DMS79 (cell line): ENCODE data around the gene INPP5A.

ENCODE experiments used
- DNase-seq: peaks from one replicate; lab custom pipeline; 2025; lab: John Stamatoyannopoulos, UW

Gene INPP5A

DNA sequence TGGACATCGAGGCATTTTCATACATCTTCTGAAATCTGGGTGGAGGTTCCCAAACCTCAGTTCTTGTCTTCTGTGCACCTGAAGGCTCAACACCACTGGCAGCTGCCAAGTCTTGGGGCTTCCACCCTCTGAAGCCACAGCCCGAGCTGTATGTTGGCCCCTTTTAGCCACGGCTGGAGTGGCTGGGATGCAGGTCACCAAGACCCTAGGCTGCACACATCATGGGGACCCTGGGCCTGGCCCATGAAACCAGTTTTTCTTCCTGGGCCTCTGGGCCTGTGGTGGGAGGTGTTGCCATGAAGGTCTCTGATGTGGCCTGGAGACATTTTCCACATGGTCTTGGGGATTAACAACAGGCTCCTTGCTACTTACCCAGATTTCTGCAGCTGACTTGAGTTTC lies 62.1 kb downstream of the INPP5A start:
- DNase-seq = no peak

DNA sequence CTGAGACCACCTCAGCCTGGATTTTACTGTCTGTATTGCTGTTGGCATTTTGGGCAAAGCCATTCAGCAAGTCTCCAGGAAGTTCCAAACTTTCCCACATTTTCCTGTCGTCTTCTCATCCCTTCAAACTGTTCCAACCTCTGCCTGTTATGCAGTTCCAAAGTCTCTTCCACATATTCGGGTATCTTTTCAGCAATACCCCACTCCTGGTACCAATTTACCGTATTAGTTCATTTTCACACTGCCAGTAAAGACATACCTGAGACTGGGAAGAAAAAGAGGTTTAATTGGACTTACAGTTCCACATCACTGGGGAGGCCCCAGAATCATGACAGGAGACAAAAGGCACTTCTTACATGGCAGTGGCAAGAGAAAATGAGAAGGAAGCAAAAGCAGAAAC lies 62.8 kb downstream of the INPP5A start:
- DNase-seq = no peak

GRCh38 chr10:132601567-132601966 lies 64.0 kb downstream of the INPP5A start:
- DNase-seq = no peak

DNA sequence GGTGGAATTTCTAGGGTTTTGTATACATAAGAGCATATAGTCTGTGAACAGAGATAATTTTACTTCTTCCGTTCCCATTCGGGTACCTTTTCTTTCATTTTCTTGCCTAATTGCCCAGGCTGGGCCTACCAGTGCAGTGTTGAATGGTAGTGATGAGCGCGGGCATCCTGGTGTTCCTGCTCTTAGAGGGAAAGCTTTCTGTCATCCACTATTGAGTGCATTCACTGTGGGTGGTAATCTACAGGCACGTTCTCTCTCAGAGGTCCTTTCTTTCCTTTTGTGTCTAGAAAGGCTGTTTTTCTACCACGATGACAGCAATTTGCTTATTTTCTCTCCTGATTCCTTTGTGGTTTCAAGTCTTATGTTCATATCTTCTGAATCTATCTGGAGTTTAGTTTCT lies 65.0 kb downstream of the INPP5A start:
- no peak for DNase-seq

GRCh38 chr10:132603851-132604533 lies 66.4 kb downstream of the INPP5A start:
- no peak for DNase-seq

GRCh38 chr10:132604686-132605085 lies 67.1 kb downstream of the INPP5A start:
- DNase-seq = no peak

- DNase-seq = no peak
These were observed 67.8 kb downstream of the INPP5A start for GRCh38 chr10:132605390-132605789.

- no peak for DNase-seq
These were observed 68.5 kb downstream of the INPP5A start for GRCh38 chr10:132606031-132606491.

DNA sequence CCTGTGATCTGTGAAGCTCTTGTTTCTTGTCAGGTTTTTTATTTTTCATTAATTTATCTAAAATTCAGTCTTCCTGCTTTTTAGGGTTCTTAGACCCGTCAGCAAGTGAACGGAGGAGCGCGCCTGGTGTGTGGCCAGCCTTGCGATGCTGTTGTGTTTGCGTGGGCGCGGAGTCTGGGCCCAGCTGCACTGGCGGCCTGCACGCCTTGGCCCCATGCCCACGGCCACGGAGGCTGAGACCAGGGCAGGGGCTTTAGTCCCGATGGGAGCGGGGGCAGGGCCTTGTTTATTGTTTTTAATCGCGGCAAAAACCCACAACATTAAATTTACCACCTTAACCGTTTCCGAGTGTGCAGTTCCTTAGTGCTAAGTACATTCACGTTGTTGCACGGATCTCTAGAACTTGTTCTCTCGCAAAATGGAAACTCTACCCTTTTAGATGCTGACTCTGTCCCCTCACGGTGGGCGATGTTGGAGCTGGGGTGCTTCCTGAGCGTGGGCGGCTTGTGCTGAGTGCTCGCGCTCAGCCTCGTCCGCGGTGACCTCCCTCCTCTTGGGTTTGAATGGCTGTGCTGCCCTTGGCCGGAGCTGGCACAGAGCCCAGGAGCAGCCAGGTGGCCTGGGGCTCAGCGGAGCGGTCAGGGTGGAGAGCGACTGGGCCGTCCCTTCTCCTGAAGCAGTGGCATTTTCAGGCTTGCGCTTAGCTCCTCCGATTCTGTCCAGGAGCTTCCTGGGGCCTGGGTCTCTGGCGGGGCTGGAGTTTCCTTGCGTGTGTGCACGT lies 69.1 kb downstream of the INPP5A start:
- DNase-seq = no peak

- DNase-seq = no peak
These were observed 69.9 kb downstream of the INPP5A start for GRCh38 chr10:132607491-132607890.

DNA sequence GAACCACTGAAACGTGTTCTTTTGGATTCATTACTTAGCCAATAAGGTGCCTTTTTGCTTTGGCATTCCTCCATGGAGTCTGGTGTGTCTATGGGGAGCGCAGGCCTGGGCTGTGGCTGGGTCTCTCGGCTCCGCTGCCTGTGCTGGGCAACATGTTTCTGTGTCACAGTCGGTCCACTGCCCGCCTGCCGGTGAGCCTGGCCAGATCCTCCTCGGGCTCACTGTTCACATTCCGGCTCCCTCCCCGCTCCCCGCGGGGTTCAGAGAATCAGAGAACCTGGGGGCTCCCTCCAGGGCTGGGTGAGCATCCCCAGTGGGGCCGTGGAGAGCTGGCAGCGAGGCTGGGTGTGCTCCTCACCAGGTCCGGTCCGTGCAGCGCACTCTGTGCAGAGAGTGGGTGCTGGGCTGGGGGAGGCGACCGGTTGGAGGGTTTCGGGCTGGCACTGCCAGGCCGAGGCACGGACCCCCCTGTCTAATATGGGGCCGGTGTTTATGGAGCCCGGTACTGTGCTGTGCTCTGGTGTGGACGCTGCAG lies 70.4 kb downstream of the INPP5A start:
- DNase-seq = no peak

DNA sequence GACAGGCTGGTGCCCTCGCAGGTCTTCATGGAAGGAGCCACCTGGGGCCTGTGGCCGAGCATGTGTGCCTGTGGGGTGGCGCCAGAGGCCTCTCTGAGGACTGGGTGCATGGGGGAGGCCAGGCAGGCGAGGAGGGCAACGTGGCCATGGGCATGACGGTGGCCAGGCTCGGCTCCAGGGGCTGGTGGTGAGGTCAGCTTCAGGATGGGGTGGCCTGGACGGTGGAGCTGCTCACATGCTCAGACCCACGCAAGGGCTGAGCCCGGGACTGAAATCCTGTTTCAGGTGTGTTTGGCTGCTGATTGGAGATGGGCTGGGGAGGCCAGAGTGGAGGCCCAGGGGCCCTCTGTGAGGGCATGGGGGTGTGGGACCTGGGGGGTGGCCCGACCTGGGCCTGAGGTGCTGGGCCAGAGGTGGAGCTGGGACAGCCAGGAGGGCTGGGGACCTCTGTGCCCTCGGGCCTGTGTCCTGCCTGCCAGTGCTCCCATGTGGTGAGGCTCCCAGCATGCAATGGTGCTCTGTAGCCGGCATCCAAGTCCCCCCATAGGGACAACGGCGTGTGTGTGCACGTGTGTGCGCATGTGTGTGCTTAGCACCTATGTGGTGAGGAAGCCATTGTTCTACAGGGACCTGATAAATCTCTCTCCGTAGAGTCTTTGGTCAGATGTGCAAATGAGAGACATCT lies 71.1 kb downstream of the INPP5A start:
- DNase-seq = no peak

GRCh38 chr10:132609211-132609610 lies 71.6 kb downstream of the INPP5A start:
- DNase-seq = no peak

DNA sequence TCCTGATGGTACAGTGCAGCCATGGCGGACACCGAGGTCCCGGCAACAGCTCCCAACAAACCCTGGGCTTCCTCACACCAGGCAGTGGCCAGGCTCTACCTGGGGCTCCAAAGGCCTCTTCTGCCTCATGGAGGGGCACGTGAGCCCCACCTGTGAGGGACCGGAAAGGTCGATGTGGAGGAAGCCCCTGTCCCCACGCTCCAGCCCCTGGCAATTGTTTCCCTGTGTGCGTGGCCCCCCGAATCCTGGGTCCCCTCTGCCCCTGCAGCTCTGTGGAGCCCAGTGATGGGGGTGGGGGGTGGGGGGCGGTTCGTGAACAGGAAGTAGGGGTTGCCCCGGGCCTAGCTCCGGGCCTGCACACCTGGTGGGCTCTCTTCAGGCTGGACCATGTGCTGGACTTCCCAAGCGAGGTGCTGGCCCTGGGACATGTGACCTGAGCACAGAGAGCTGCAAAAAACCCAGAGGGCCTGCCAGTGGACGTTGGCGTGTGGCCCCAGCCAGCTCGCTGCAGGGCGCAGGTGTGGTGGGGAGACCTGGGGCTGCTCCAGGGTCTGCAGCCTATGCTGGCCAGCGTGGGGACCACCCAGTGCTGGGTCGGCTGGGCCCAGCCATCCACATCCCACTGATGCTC lies 72.6 kb downstream of the INPP5A start:
- no peak for DNase-seq

DNA sequence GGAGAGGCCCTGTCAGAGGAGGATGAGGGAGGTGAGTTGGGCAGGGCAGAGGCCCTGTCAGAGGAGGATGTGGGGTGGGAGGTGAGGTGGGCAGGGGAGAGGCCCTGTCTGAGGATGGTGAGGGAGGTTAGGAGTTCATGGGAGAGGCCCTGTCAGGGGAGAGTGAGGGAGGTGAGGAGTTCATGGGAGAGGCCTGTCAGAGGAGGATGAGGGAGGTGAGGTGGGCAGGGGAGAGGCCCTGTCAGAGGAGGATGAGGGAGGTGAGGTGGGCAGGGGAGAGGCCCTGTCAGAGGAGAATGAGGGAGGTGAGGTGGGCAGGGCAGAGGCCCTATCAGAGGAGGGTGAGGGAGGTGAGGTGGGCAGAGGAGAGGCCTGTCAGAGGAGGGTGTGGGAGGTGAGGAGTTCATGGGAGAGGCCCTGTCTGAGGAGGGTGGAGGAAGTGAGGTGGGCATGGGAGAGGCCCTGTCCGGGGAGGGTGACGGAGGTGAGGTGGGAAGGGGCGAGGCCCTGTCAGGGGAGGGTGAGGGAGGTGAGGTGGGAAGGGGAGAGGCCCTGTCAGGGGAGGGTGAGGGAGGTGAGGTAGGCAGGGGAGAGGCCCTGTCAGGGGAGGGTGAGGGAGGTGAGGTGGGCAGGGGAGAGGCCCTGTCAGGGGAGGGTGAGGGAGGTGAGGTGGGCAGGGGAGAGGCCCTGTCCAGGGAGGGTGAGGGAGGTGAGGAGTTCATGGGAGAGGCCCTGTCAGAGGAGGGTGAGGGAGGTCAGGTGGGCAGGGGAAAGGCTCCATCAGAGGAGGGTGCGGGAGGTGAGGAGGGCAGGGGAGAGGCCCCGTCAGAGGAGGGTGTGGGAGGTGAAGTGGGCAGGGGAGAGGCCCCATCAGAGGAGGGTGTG lies 73.7 kb downstream of the INPP5A start:
- no peak for DNase-seq

- DNase-seq = no peak
These were observed 74.4 kb downstream of the INPP5A start for GRCh38 chr10:132611986-132612385.

DNA sequence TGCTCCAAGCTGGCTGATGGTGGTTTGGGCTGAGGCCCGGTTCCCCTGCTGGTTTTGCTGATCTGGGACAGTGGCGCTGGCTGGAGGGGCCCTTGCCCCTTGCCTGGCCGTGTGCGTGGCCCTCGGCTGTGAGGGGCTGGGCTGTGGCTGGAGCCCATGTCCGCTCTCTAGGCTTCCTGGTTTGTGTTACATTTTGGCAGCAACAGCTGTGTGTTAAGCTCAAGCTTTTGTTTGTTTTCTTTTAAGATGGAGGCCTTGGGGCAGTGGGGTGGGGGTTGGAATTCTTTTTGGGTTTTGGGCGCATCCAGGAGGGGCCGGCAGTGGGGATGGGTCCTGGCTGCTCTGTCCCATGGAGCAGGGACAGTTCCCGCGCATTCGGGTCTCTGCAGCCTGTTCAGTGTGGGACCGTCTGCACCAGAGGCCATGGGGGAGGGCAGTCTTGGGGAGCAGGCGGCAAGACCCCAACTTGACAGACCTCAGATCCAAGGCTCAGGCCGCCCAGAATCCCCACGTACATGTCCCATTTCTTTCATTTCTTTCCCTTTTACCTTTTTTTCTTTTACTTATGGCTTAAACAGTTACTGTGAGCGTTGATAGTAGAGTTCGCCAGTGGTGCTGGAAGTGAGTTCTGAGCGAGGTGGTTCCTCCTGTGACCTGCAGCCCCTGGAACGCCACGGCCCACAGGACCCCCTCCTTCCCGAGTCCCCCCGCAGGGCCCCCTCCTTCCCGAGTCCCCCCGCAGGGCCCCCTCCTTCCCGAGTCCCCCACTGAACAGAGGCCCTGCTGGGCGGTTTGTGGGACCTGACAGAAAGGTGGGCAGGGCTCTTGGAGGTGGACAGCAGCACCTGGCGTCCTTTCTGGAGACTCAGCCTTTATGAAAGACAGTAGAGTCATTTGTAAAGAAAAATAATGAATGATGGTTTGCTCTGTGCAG lies 75.3 kb downstream of the INPP5A start:
- no peak for DNase-seq

DNA sequence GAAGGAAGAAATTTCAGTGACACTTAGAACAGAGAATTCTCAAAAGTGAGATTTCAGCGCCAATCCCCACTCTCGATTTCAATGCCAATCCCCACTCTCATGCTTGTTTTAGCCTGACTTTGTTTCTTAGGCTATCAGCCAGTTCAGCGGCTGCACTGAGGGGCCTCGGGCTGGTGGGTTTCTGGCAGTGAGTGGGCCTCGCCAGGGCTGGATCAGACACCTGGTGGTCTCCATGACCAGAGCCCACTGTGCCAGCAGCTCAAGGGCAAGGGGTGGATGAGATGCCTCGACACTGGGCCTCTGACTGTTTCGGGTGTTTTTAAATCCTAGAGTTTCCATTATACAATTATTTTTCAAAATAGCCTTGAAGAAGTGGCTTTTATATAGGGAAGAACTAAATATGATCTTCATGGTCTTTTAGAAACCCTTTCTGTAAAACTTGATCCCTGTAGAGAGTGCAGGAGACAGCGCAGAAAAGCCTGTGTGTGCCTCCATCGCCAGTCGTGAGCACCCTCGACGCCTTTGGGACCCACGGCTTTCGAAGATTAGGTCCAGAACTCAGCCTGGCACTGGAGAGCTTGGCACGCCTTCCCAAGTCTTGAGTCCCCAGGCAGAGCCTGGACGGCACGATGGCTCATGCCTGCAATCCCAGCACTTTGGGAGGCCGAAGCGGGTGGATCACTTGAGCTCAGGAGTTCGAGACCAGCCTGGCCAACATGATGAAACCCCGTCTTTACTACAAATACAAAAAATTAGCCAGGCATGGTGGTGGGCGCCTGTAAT lies 76.2 kb downstream of the INPP5A start:
- no peak for DNase-seq
